GM12892 (cell line): Measurements from ENCODE around the gene OR2F1.

ENCODE experiments used
- POLR2A ChIP-seq: IDR thresholded peaks from 2 replicates; pipeline ENCODE4 v1.6.1; 2011; ENCODE audit warnings: low read depth, low read length, control low read depth
- POLR2AphosphoS5 ChIP-seq: IDR thresholded peaks from 2 replicates; pipeline ENCODE4 v1.6.1; 2011; ENCODE audit warnings: low read depth, low read length, control low read depth

- no peak for TF ChIP-seq POLR2AphosphoS5
- TF ChIP-seq POLR2A, result no peak
Observed at GRCh38 chr7:143975617-143976016, 21.0 kb downstream of the OR2F1 start.
